ENCODE results near the gene FOXN1.
A peak's percentile ranks its signal among the peaks of the same experiment; 100 is the strongest.
"Not testable (repeated sequence)": the region's sequence is repeated elsewhere in the genome, so short reads cannot be mapped to it uniquely, and the experiment has no call there.

Gene FOXN1

DNA sequence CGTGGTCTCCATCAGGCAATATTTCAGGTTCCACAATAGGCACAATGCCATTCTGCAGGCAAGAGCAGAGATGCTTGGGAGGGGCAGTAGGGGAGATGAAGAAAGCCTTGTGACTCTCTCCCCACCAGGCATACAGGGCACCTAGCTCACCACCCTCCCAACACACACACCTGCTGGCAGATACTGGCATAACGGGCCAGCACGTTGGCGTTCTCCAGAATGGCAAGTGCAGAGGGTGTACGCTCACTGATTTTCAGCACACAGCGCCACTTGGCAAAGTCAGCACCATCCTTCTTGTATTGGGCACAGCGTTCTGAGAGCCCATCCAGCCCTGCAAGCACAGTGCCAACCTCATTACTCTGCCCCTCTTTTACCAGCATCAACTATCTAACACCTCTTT lies 68.4 kb downstream of the FOXN1 start:
- DNase-seq (ENCODE audit: low read depth), result no peak

DNA sequence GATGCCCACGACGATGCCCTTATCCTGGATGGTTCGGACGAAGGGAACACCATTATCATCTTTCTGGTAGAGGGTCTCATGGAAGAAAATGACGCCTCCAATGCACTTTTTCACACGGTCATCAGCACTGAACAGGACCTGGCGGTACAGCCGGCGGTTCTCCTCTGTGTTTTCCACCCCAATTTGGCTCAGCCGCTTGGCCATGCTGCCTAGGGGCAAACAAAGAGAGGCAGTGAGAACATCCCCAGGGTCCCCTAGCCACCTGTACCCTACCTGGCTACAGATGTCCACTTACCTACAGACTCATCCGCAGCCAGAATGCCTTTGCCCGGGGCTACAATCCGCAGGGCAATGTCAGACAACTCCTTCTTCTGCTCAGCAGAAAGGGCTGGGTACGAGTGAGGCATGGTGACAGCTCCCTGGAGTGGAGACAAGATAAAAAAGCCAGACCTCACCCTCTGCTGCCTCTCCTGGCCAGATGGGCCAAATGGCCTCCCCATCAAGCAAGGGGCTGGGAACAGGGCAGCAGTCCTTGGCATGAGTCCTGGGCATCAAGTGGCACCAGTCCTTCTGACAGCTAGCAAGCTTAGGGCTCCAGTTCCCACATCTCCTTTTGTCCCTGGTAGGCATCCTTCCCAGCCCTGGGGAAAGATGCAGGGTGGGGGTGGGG lies 69.1 kb downstream of the FOXN1 start:
- no peak for DNase-seq (ENCODE audit: low read depth)

DNA sequence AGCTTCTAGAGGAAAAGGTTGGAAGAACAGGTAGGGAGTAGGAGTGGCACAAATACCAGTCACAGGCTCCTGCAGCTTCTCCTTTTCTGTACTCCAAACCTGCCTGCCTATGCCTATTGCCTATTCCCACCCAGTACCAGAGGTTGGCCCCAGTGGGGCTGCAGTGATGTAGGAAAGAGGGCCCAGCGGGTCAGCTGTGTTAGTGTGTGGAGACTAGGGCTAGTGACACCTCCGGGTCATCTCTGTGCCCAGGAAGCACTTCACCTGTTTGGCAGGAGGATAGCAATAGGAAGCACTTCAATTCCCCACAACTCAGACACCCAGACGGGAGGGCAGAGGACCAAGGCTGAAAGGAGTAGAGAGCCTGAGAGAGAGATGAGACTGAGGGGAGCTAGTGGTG lies 69.9 kb downstream of the FOXN1 start:
- not testable (repeated sequence) for DNase-seq (ENCODE audit: low read depth)

DNA sequence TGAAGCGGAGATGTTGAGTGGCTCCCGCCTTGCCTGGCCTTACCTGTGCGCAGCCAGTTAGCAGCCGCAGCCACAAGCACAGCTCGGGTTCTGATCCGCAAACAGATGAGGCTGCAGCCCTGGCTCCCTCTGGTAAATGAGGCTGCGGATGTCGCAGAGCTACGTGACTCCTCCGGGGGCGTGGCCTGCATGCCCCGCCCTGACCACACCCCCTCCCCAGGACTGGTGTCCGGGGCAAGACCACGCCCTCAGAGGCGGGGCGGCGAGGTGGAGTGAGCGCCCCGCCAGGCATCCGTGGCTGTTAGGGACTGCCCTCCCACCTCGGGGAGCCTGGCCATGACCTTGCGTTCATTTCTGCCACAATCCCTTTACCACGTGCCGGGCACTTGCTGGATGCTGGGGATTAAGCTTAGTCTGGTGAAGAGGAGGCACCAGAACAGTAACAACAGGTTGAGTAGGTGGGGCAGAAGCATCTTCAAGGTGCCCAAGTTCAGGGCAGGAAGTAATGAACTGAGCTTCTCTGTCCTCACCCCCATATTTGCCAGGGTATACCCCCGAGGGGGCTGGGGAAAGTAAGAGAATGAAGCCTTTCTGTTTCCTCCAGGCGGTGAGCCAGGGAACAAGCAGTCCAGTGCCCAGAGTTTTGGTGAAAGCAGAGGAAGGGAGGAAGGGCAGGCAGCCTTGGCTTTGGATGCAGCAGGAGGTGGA lies 70.8 kb downstream of the FOXN1 start, which contains the start of gene ALDOC:
Gene ALDOC, minus strand, starts transcription at position 138 of the 708 bp plus-strand sequence. CDS start 1,363 bp downstream, outside the sequence.
- peak; percentile 93 for DNase-seq (ENCODE audit: low read depth)

DNA sequence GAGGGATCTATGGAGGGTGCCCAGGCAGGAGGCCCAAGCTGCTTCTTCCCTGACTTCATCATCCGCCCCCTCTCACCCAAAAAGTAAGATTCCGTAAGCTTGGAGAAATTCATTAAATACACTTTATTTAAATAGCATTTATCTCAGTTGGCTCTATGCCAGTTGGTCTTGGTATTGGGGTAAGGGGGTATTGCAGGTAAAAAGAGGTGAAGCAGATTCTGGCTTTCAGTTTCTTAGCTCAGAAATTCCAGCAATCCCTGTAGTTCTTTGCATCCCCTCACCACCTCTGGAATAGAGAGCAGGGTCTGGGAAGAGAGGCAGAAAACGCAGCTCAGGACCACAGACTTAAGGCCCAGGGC lies 71.3 kb downstream of the FOXN1 start:
- DNase-seq (ENCODE audit: low read depth), result no peak

DNA sequence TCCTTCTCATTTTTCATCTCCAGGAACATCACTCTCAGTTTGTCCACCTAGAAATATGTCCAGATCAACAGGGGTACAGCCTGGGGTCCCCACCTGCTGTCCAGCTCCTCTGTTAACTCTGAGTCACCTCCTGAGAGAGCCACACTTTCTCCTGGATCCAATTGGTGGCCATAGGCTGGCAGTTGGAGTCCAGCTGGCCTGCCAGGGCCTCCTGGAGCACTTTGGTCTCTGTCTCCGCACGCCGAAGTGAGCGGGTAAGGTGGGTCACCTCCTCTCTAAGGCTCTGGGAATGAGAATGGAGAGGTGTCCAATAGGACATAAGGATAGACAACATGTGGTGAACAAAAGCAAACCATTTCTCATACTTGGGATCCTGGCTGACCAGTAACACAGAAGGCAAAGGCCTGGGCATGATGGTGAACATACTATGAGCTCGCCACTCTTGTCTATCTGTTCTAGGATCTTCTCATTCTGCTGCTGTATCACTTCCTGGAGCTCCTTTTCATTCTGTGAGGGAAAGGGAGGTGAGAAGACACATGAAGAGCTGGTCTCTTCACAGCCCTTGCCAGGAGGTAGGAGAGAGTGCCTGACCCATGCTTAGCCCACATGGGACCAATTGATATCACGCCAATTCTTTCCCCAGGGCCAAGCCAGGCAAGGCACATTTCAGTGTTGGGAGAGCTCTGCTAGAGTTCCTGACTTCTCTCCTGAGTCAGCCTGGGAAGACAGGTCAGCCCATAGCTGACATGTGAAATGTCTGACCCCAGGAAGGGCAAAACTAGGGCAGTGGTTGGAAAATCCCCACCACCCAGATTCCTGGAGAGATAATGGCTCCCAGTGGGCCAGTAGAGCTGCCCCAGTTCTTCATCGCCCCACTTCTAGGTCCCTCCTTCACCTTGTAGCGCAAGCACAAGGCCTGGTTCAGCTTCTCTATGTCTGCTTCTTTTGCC lies 72.4 kb downstream of the FOXN1 start:
- DNase-seq (ENCODE audit: low read depth), result no peak

DNA sequence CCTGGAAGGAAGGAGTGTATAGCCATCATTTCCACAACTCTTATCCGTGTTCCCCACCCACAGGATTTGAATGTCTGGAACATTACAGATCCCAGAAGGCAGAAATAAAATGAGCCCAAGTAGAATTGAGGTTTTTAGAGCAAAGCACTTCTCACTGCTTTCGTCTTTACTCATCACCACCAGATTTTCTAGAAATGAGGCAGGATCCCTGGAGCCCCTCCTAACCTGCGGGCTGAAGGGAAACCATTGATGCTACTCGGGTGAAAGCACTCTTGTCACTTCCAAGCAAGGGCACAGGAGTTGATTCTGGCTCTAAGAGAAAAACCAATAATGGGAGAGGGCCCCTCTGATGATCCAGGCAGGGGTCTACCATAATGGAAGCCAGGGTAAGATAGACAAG lies 73.4 kb downstream of the FOXN1 start:
- no peak for DNase-seq (ENCODE audit: low read depth)

DNA sequence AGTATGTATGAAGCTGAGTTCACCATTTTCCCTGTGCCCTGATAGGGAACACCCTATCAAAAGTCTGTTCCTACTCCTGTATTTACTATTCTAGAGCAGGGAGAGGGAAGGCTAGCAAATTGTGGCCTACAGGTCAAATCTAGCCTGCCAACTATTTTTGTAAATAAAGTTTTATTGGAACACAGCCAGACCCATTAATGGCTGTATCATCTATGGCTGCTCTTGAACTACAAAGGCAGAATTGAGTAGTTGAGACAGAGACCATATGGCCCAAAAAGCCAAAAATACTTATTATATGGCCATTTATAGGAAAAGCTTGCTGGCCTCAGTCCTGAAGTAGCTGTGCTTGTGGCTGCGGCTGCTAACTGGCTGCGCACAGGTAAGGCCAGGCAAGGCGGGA lies 74.8 kb downstream of the FOXN1 start:
- DNase-seq (ENCODE audit: low read depth), result no peak

DNA sequence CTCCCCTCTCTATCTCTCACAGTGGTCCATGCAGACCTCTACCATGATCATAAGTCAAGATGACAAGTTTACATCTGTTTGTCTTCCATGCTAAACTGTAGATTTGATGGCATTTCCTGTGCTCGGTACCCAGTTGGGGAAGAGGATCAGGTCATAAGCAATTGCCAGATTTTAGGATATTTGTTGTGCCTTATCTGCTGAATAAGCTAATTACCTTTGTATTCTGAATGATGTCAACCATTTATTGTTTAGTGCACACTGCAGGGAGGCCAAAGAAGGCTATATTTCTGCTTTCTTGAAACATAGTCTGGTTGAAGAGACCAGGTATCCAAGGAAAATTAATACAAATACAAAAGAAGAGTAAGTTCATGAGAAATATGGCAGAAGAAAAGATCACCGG lies 76.4 kb downstream of the FOXN1 start:
- DNase-seq (ENCODE audit: low read depth), result no peak

DNA sequence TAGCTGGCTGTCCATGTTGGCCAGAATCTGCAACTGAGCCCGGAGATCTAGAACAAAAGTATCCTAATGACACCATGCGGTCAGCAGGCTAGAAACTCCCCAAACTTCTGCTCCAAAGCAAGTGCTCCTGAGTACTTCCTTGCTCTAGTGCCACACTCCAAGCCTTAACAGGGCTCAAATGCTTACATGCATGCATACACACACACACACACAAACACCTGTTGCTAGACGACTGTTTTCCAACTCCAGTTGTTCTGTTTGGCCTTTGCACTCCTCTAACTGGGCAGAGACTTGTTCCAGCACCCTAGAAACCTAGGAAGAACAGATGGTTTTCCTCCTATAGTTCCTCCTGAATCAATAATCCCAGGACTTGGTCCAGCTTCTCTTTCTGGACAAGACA lies 78.3 kb downstream of the FOXN1 start:
- DNase-seq (ENCODE audit: low read depth), result no peak

DNA sequence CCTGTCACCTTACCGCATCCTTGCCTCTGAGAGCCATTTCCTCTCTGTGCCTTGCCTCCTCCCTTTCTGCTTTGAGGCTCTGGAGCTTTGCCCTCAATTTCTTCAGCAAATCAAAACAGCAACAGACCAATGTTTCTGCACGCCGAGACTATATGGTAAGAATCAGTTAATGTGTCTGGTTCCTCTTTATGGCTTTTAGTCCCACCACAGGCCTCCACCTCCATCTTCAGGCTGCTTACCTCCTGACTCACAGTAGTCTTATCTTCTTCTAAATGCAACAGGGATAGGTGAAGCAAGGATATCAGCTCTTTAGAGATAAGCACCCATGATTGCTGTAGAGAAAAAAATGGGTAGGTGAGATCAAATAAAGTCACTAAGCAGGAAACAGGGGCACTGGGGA lies 79.7 kb downstream of the FOXN1 start:
- no peak for DNase-seq (ENCODE audit: low read depth)

Data from stimulated activated CD8-positive, alpha-beta memory T cell treated with anti-CD3 and anti-CD28 coated beads, Interleukin-12 subunit alpha, Interleukin-12 subunit beta, amount 100 ng/mL, for 1 hour (primary cell).